ENCODE results near the gene XRCC1.

DNA sequence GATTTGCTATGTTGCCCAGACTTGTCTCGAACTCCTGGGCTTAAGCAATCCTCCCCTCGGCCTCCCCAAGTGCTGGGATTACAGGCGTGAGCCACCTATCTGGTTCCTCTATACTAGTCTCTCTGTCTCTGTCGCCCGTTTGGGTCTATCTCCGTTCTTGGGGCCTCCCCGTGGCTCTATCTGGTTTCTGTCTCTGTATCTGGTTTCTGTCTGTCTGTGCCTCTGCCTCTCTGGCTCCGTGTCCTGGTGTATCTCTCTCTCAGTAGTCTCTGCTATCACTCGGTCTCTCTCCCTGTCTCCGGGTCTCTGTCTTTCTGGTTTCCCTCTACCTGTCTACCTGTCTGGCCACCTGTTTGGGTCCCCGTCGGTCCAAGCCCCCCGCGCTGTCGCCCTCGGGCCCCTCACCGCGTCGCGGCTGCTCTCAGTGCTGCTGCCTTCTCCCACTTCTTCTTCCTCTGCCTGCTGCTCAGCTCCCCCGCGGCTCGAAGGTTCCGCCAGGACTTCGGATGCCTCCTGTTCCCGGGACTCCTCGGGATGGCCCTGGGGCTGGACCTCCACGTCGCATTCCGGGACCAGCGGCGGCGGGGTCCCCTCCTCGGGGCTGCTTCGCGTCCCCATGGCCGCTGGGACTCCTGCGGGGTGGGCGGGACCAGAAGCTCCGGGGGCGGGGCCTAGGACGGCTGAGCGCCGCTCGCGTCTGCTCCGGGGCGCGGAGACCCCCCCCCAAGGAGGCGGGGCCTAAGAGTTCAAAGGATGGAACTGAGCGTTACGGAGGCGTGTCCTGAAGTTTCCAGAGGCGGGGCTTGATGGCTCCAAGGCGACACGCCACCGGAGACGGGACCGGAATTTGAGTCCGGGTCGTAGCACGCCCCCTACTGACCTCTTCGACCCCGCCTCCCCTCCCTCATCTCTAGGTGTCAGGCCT is 71.6 kb downstream of the XRCC1 start:
- TF ChIP-seq, protein P1, sequence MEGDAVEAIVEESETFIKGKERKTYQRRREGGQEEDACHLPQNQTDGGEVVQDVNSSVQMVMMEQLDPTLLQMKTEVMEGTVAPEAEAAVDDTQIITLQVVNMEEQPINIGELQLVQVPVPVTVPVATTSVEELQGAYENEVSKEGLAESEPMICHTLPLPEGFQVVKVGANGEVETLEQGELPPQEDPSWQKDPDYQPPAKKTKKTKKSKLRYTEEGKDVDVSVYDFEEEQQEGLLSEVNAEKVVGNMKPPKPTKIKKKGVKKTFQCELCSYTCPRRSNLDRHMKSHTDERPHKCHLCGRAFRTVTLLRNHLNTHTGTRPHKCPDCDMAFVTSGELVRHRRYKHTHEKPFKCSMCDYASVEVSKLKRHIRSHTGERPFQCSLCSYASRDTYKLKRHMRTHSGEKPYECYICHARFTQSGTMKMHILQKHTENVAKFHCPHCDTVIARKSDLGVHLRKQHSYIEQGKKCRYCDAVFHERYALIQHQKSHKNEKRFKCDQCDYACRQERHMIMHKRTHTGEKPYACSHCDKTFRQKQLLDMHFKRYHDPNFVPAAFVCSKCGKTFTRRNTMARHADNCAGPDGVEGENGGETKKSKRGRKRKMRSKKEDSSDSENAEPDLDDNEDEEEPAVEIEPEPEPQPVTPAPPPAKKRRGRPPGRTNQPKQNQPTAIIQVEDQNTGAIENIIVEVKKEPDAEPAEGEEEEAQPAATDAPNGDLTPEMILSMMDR (IDR thresholded peaks at IDR 0.05) = no peak
- TF ChIP-seq POLR2A (IDR thresholded peaks at IDR 0.05) (peak; percentile 46), EP300 (IDR thresholded peaks at IDR 0.05) (no peak)
